ENCODE results near the gene GAN. TPM values are rescaled to one million over a fixed set of nuclear protein-coding genes. Genes with fewer than 3 reads are reported as not detected.

GAN gene
- total and polyA plus RNA-seq, 2 of the 4 experiments (the other 2 are of a cell fraction): 1.1 to 5.7 TPM

DNA sequence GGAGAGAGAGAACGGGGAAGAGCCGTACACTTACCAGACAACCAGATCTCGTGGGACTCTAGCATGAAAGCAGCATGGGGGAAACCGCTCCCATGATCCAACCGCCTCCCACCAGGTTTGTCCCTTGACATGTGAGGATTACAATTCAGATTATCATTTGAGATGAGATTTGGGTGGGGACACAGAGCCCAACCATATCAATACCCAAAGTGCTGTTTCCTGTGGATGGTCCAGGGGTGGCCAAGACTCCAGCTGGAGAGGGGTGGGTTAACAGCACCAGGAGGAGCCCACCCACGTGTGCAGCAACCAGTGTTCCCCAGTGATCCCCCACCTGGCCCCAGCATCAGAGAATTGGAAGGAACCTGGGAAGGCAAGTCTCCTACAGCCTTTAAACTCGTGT lies 79.7 kb downstream of the GAN start:
- no peaks in the 10 kb centered on the region; the same call in 1 of the 2 replicates for H3K36me3 ChIP-seq (ENCODE audit: control insufficient read depth, insufficient read depth, low read length)
- no peak overlapping the region for H4K8ac ChIP-seq (ENCODE audit: low read depth in 2 of 2, low read length in 2 of 2)
- H2BK120ac ChIP-seq (ENCODE audit: low read depth, low read length): no peak overlapping the region
- H2BK15ac ChIP-seq (ENCODE audit: low read depth, low read length): no peak overlapping the region
- no peaks in the 10 kb centered on the region for H3K4me1 ChIP-seq (ENCODE audit: control insufficient read depth, insufficient read depth, low read length)
- 100% methylated on average over 1 of the region's 7 CpGs; no CpG with 5 or more reads in 1 of the 2 experiments for WGBS, 2 experiments (ENCODE audit: extremely low coverage in 2 of 2, insufficient read length in 1 of 2)
- no peak overlapping the region for H3K23ac ChIP-seq (ENCODE audit: low read depth, low read length)
- no peak overlapping the region for H3K4me2 ChIP-seq (ENCODE audit: low read depth, low read length)
- no peak for TF ChIP-seq CHD1 (IDR thresholded peaks at IDR 0.05; ENCODE audit: low read depth, low read length)
- TF ChIP-seq CEBPB (IDR thresholded peaks at IDR 0.05; ENCODE audit: low read depth, low read length): no peak
- TF ChIP-seq MXI1 (IDR thresholded peaks at IDR 0.05; ENCODE audit: borderline replicate concordance, low read depth, low read length): no peak
- no peak for TF ChIP-seq NFE2L2 (IDR thresholded peaks at IDR 0.05; ENCODE audit: low read depth, low read length)
- TF ChIP-seq SMC3 (IDR thresholded peaks at IDR 0.05; ENCODE audit: low read depth, low read length): no peak
- no peak for TF ChIP-seq RFX5 (IDR thresholded peaks at IDR 0.05; ENCODE audit: low read depth, low read length)
- TF ChIP-seq, protein P1, sequence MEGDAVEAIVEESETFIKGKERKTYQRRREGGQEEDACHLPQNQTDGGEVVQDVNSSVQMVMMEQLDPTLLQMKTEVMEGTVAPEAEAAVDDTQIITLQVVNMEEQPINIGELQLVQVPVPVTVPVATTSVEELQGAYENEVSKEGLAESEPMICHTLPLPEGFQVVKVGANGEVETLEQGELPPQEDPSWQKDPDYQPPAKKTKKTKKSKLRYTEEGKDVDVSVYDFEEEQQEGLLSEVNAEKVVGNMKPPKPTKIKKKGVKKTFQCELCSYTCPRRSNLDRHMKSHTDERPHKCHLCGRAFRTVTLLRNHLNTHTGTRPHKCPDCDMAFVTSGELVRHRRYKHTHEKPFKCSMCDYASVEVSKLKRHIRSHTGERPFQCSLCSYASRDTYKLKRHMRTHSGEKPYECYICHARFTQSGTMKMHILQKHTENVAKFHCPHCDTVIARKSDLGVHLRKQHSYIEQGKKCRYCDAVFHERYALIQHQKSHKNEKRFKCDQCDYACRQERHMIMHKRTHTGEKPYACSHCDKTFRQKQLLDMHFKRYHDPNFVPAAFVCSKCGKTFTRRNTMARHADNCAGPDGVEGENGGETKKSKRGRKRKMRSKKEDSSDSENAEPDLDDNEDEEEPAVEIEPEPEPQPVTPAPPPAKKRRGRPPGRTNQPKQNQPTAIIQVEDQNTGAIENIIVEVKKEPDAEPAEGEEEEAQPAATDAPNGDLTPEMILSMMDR (conservative IDR thresholded peaks at IDR 0.05; ENCODE audit: low read depth, low read length): no peak
- no peak for TF ChIP-seq BHLHE40 (IDR thresholded peaks at IDR 0.05; ENCODE audit: low read depth, low read length)
- no peak for TF ChIP-seq MAFK (IDR thresholded peaks at IDR 0.05; ENCODE audit: low read depth, low read length)
- TF ChIP-seq, protein P2, sequence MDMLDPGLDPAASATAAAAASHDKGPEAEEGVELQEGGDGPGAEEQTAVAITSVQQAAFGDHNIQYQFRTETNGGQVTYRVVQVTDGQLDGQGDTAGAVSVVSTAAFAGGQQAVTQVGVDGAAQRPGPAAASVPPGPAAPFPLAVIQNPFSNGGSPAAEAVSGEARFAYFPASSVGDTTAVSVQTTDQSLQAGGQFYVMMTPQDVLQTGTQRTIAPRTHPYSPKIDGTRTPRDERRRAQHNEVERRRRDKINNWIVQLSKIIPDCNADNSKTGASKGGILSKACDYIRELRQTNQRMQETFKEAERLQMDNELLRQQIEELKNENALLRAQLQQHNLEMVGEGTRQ (IDR thresholded peaks at IDR 0.05; ENCODE audit: low read depth, low read length): no peak
- no peaks in the 10 kb centered on the region; the same call in 1 of the 2 replicates for H3K9me1 ChIP-seq (ENCODE audit: insufficient read depth, low read length)
- H3K9me3 ChIP-seq (ENCODE audit: control insufficient read depth, insufficient read depth, low read length): no peaks in the 10 kb centered on the region
- H3K56ac ChIP-seq (ENCODE audit: extremely low read depth, insufficient read depth, low read length): no peak overlapping the region
- no peak overlapping the region for H3K4ac ChIP-seq (ENCODE audit: low read depth, low read length)
- peaks cover 0 to 2% of the 10 kb centered on the region in 2 experiments; a peak in 2 of 4 replicates for H3K79me1 ChIP-seq (ENCODE audit: low read depth in 1 of 2, low read length in 2 of 2)
- no peak overlapping the region for H2AK9ac ChIP-seq (replicated peaks; ENCODE audit: low read depth, low read length, poor library complexity)
- DNase-seq: no peak
- no peak overlapping the region for H3K27ac ChIP-seq (ENCODE audit: insufficient read depth, low read length)
- in situ Hi-C loops (cut with MboI; ENCODE audit: low sequenced_read_pairs) (no loop called here), dilution Hi-C loops (cut with HindIII; ENCODE audit: low sequenced_read_pairs, unreplicated experiment) (no loop called here), intact Hi-C loops (cut with micrococcal nuclease) (no loop called here)
- no peaks in the 10 kb centered on the region for H3K27me3 ChIP-seq (ENCODE audit: control insufficient read depth, insufficient read depth, low read length)
- H3K18ac ChIP-seq (ENCODE audit: low read depth, low read length): no peak overlapping the region
- H3K4me3 ChIP-seq (ENCODE audit: insufficient read depth, low read depth, low read length): no peak overlapping the region
- BruUV-seq (replicated peaks): no TSS peak
- H4K5ac ChIP-seq (ENCODE audit: low read depth, low read length): no peak overlapping the region
- H3K14ac ChIP-seq (replicated peaks; ENCODE audit: low read depth, low read length): no peak overlapping the region
- no peak overlapping the region for H4K91ac ChIP-seq (ENCODE audit: insufficient read depth, low read depth, low read length)
- no peak for ATAC-seq (ENCODE audit: low read depth)
- no peaks in the 10 kb centered on the region for H4K20me1 ChIP-seq (ENCODE audit: insufficient read depth, low read length)
- no peak overlapping the region for H2BK5ac ChIP-seq (ENCODE audit: low read depth, low read length, poor library complexity, severe bottlenecking)
- no peak overlapping the region for H2BK20ac ChIP-seq (ENCODE audit: low read depth, low read length)
- no peak overlapping the region for H2AFZ ChIP-seq (replicated peaks; ENCODE audit: low read length, poor library complexity)
- CTCF ChIA-PET: no interaction called here
- POLR2A ChIA-PET (ENCODE audit: unreplicated experiment): no interaction called here
- no peak overlapping the region for H3K9ac ChIP-seq (ENCODE audit: low read depth, low read length)
- no peak overlapping the region for H2AK5ac ChIP-seq (ENCODE audit: low read depth, low read length)

Measured in IMR-90 (cell line).